ENCODE data around the gene UFD1. TPM values are rescaled to one million over a fixed set of nuclear protein-coding genes. Genes with fewer than 3 reads are reported as not detected.

UFD1 gene
- total and polyA plus RNA-seq, 2 of the 13 experiments (the other 11 are each of a cell fraction or from before 2014, with no cell fraction given): 47.9 to 51.1 TPM

- Histone ChIP-seq H3K36me3 (replicated peaks in 1 of 2; ENCODE audit: control insufficient read depth in 1 of 2, insufficient read depth in 2 of 2, low read length in 2 of 2) (peaks cover 3 to 26% of the 10 kb centered on the region in 2 experiments; a peak in 4 of 5 replicates), H3K9me3 (ENCODE audit: low read length) (no peaks in the 10 kb centered on the region), H3K4me1 (ENCODE audit: insufficient read depth, low read length) (peaks cover 50% of the 10 kb centered on the region), H3K9ac (ENCODE audit: insufficient read depth, low read depth, low read length) (peak overlapping the region; percentile 92), H3K4me3 (replicated peaks in 1 of 3; ENCODE audit: insufficient read depth in 1 of 3, low read depth in 2 of 3, low read length in 3 of 3) (peak overlapping the region; percentile 86 to 91 (median 88)), H3K4me2 (ENCODE audit: low read depth, low read length) (peak overlapping the region; percentile 98), H3K79me2 (ENCODE audit: insufficient read depth, low read length) (peaks cover 60% of the 10 kb centered on the region), H3K27ac (ENCODE audit: extremely low read length, insufficient read depth, low read length) (peak overlapping the region; percentile 87), H2AFZ (ENCODE audit: low read length) (no peak overlapping the region), H3K27me3 (ENCODE audit: control insufficient read depth in 1 of 2, insufficient read depth in 2 of 2, low read length in 2 of 2) (no peaks in the 10 kb centered on the region; a peak in 1 of 5 replicates), H4K20me1 (ENCODE audit: insufficient read depth, low read length) (peaks cover 39% of the 10 kb centered on the region)
- intact Hi-C loops (cut with micrococcal nuclease; ENCODE audit: unreplicated experiment): loop anchor here (2.0 to 5.0 kb wide), 2 partner anchors 48 to 254 kb away; partner anchors contain the start of genes CDC45, SLC25A1 and UFD1
- FAIRE-seq (no peak), DNase-seq (ENCODE audit: low spot score) (peak; percentile 39), ATAC-seq (peak; percentile 4)
- WGBS (ENCODE audit: low lambda C conversion rate): 0% methylated on average over 6 of the region's 53 CpGs
- ChIA-PET CTCF (ENCODE audit: low intra/inter-chr PET ratio, low total read pairs) (no interaction called here), POLR2A (interaction anchor here (1.9 to 3.1 kb wide), 3 partner anchors 16 to 139 kb away, joined by 12 to 23 read pairs (median 13); partner anchors contain the start of genes C22orf39, CDC45, CLTCL1 and UFD1)
- in situ Hi-C loops (cut with HindIII; ENCODE audit: extremely low pct_ligation_motif_present, low pct_unique_long_range_greater_than_20kb): no loop called here
- BruUV-seq (replicated peaks): no TSS peak
- 0 out of 2 replicates have a peak, but pooled peaks have one; percentile 23 for TF ChIP-seq ZNF740 (CRISPR knock-in tag; IDR thresholded peaks at IDR 0.05)
- no peak for TF ChIP-seq KLF9 (CRISPR knock-in tag; IDR thresholded peaks at IDR 0.05; ENCODE audit: low read depth)
- TF ChIP-seq STAT5B (CRISPR knock-in tag; IDR thresholded peaks at IDR 0.05): no peak
- no peak for TF ChIP-seq ISX (CRISPR knock-in tag; conservative IDR thresholded peaks at IDR 0.05)
- TF ChIP-seq FOXP4 (CRISPR knock-in tag; IDR thresholded peaks at IDR 0.05): no peak
- TF ChIP-seq ZBED4 (CRISPR knock-in tag; IDR thresholded peaks at IDR 0.05; ENCODE audit: borderline replicate concordance): 0 out of 2 replicates have a peak, but pooled peaks have one; percentile 2
- no peak for TF ChIP-seq NR3C1 (CRISPR knock-in tag; IDR thresholded peaks at IDR 0.05)
- TF ChIP-seq ZNF720 (CRISPR knock-in tag; IDR thresholded peaks at IDR 0.05): no peak
- TF ChIP-seq SP2 (CRISPR knock-in tag; IDR thresholded peaks at IDR 0.05): no peak
- TF ChIP-seq MED13 (CRISPR knock-in tag; IDR thresholded peaks at IDR 0.05): no peak
- peak; percentile 52 for TF ChIP-seq TBX2 (CRISPR knock-in tag; IDR thresholded peaks at IDR 0.05; ENCODE audit: borderline replicate concordance)
- TF ChIP-seq SKI (IDR thresholded peaks at IDR 0.05; ENCODE audit: partially characterized antibody): no peak
- TF ChIP-seq JUN (CRISPR knock-in tag; IDR thresholded peaks at IDR 0.05): no peak
- no peak for TF ChIP-seq MYNN (CRISPR knock-in tag; IDR thresholded peaks at IDR 0.05; ENCODE audit: low read depth)
- no peak; the same call in 1 of the 2 replicates for TF ChIP-seq ATF7-NPFF (CRISPR knock-in tag; IDR thresholded peaks at IDR 0.05; ENCODE audit: low read depth)
- peak; percentile 60; the same call in 1 of the 2 replicates for TF ChIP-seq PITX1 (CRISPR knock-in tag; IDR thresholded peaks at IDR 0.05)
- no peak for TF ChIP-seq KMT2B (CRISPR knock-in tag; IDR thresholded peaks at IDR 0.05)
- TF ChIP-seq ZNF883 (CRISPR knock-in tag; IDR thresholded peaks at IDR 0.05; ENCODE audit: not compliant biosample characterization): no peak
Measured at GRCh38 chr22:19430890-19431541, 48.0 kb downstream of the UFD1 start.

Measured in HepG2 (cell line).